A549 treated with Mapracorat at 1 μM for 4 hours (cell line): ENCODE measurements around the gene FBXW12. TPM values are rescaled to one million over a fixed set of nuclear protein-coding genes. Genes with fewer than 3 reads are reported as not detected.

Experiments
- total RNA-seq: library from RNA; stranded (reverse); fragments of 200-300 nt; extraction: Qiagen RNA extraction; gene quantifications from 5 replicates; pipeline ENCODE4 v1.2.3, GENCODE V29; 2022

FBXW12 gene
- not detected in 5 replicates for total RNA-seq

GRCh38 chr3:48371651-48372376 lies at the start of gene FBXW12:
FBXW12 (plus strand) TSS chr3:48372219; CDS start chr3:48372768, 549 bp downstream.

GRCh38 chr3:48333346-48334245 lies 38.4 kb upstream of the FBXW12 start, which contains the start of gene SPINK8:
SPINK8 (minus strand) TSS chr3:48333661; CDS start chr3:48328341, 5,320 bp downstream.

GRCh38 chr3:48429960-48430707 lies 58.1 kb downstream of the FBXW12 start, which contains the start of gene PLXNB1:
PLXNB1 (minus strand) TSS chr3:48430086; CDS start chr3:48424611, 5,475 bp downstream.

GRCh38 chr3:48439820-48440589 lies 68.0 kb downstream of the FBXW12 start, which contains the start of the genes CCDC51 and TMA7:
CCDC51 (minus strand) TSS chr3:48440119; CDS start chr3:48435128, 4,991 bp downstream.
TMA7 (plus strand) TSS chr3:48440257; CDS start chr3:48440297, 40 bp downstream.

Other genes starting within 250 kb of the FBXW12 start
- gene CDC25A, start 183.8 kb upstream of the FBXW12 start, total RNA-seq = 8.7 to 10.8 TPM (median 9.3 TPM) in 5 replicates
- not detected in 5 replicates for gene CAMP, start 148.7 kb upstream of the FBXW12 start, total RNA-seq
- gene ZNF589, start 131.1 kb upstream of the FBXW12 start, total RNA-seq = 2.2 to 3.0 TPM (median 2.4 TPM) in 5 replicates
- 19.7 to 28.8 TPM (median 23.0 TPM) in 5 replicates for gene NME6, start 70.9 kb upstream of the FBXW12 start, total RNA-seq
- gene SPINK8, start 38.6 kb upstream of the FBXW12 start, total RNA-seq = not detected in 5 replicates
- 14.6 to 20.3 TPM (median 15.2 TPM) in 5 replicates for gene PLXNB1, start 57.9 kb downstream of the FBXW12 start, total RNA-seq
- gene CCDC51, start 67.9 kb downstream of the FBXW12 start, total RNA-seq = 25.8 to 29.2 TPM (median 26.6 TPM) in 5 replicates
- gene TMA7, start 68.0 kb downstream of the FBXW12 start, total RNA-seq = 268 to 389 TPM (median 305 TPM) in 5 replicates
- 8.6 to 10.3 TPM (median 9.8 TPM) in 5 replicates for gene ATRIP, start 74.5 kb downstream of the FBXW12 start, total RNA-seq
- gene SHISA5, start 132.0 kb downstream of the FBXW12 start, total RNA-seq = 106 to 134 TPM (median 129 TPM) in 5 replicates
- gene PFKFB4, start 184.6 kb downstream of the FBXW12 start, total RNA-seq = 9.4 to 17.6 TPM (median 12.1 TPM) in 5 replicates
- 7.3 to 10.4 TPM (median 8.9 TPM) in 5 replicates for gene UCN2, start 191.6 kb downstream of the FBXW12 start, total RNA-seq
- gene COL7A1, start 223.1 kb downstream of the FBXW12 start, total RNA-seq = 116 to 206 TPM (median 180 TPM) in 5 replicates
- 166 to 209 TPM (median 172 TPM) in 5 replicates for gene UQCRC1, start 237.4 kb downstream of the FBXW12 start, total RNA-seq
- gene TMEM89, start 249.6 kb downstream of the FBXW12 start, total RNA-seq = not detected in 5 replicates